Suprapubic skin (tissue), 4 donors: ENCODE measurements around the gene SENP5. TPM values are rescaled to one million over a fixed set of nuclear protein-coding genes. Genes with fewer than 3 reads are reported as not detected.

ENCODE experiments used
- DNase-seq, 2 donors: peaks; one replicate each; pipeline ENCODE4 v3.0.0-alpha.2; 2019; ENCODE audit warnings: low spot score in 2 of 2
- H3K27ac ChIP-seq: fragments of 200-600 bp; sonication (generic); one replicate; pipeline ENCODE4 v1.5.1; 2019
- H3K27me3 ChIP-seq: fragments of 200-600 bp; sonication (generic); one replicate; pipeline ENCODE4 v1.5.1; 2019
- H3K36me3 ChIP-seq: fragments of 200-600 bp; sonication (generic); one replicate; pipeline ENCODE4 v1.5.1; 2019
- H3K4me1 ChIP-seq: fragments of 200-600 bp; sonication (generic); one replicate; pipeline ENCODE4 v1.5.1; 2019
- H3K4me3 ChIP-seq: fragments of 200-600 bp; sonication (generic); one replicate; pipeline ENCODE4 v1.5.1; 2019; ENCODE audit warnings: mild to moderate bottlenecking
- H3K9me3 ChIP-seq: fragments of 200-600 bp; sonication (generic); one replicate; pipeline ENCODE4 v1.5.1; 2019
- EP300 ChIP-seq: sonication (generic); formaldehyde crosslinking; IDR thresholded peaks from one replicate; pipeline ENCODE4 v1.6.1; 2017; ENCODE audit warnings: antibody characterized with exemption
- POLR2A ChIP-seq, 2 donors: fragments of 450-650 bp; IDR thresholded peaks; one replicate each; pipeline ENCODE4 v1.6.1; 2017; ENCODE audit warnings: antibody characterized with exemption in 2 of 2, mild to moderate bottlenecking in 2 of 2, moderate library complexity in 2 of 2
- POLR2AphosphoS5 ChIP-seq, 3 donors: sonication (generic); formaldehyde crosslinking; IDR thresholded peaks; one replicate each; pipeline ENCODE4 v1.6.1; 2017; ENCODE audit warnings: antibody characterized with exemption in 3 of 3
- WGBS: methylation state at CpG from one replicate; pipeline ENCODE4 v1.1.5; 2018; 5-methylcytosine and 5-hydroxymethylcytosine counted together
- total RNA-seq, 4 donors: library from RNA; depleted of rRNA; stranded (reverse); fragments of >200 nt; gene quantifications; one replicate each; pipeline ENCODE4 v1.1.0, GENCODE V29; 2016
- TF ChIP-seq, protein P1 (sequence below), 2 donors: fragments of 200-600 bp in 1 of 2; fragments of 450-650 bp in 1 of 2; sonication (generic) in 1 of 2; IDR thresholded peaks; one replicate each; pipeline ENCODE4 v1.5.1; 2016 to 2019; ENCODE audit warnings: antibody characterized with exemption in 2 of 2, mild to moderate bottlenecking in 1 of 2, moderate library complexity in 1 of 2

The SENP5 gene
- total RNA-seq, 4 donors from 2014 or later = 34.9 to 112 (median 37.7) TPM

DNA sequence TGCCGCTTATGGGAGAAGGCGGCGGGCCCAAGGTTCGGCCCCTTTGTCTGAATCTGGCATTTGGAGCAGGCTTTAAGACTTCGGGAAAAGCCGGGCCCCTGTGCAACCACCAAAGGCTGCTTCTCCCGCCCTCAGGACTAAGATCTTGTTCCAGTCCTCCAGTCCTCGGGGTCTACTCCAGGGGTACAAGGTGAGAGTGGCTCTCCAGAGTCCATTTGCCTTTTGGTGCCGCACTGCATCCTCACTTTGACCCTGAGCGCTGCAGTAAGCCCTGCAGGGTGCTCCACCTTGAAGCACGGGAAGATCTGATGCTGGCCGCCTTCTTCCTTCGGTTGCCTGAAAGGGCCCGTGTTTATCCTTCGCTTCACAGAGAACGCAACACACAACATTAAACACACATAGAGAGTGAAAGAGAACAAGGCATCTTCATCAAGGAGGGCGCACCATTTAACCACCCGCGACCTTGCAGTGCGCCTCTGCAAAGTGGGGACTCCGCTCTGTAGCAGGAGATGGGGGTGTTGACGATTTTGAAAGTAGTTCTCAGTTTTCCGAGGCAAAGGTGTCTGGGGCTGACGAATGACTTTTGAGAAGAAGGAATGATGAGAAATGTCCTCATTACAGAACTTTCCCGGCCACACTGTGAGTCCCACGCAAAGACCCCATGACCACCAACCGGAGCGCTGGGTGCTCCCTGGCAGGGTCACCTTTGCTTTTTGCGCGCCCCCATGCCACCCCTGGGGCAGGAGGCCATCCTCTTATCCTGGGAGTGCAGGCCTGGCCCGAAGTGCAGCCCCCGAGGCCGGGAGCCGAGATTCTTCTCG is 99.9 kb downstream of the SENP5 start:
- peak in 1 of 2 donors; percentile 59 for DNase-seq
- Histone ChIP-seq H3K36me3 (peaks cover 8% of the 10 kb centered on the region), H3K9me3 (no peaks in the 10 kb centered on the region), H3K27me3 (no peaks in the 10 kb centered on the region), H3K4me3 (peak overlapping the region; percentile 95), H3K4me1 (peaks cover 15% of the 10 kb centered on the region), H3K27ac (no peak overlapping the region)
- WGBS = 95% methylated on average over 21 of the region's 35 CpGs
- TF ChIP-seq POLR2A (IDR thresholded peaks at IDR 0.05) (no peak), POLR2AphosphoS5 (IDR thresholded peaks at IDR 0.05) (no peak), EP300 (no peak)
- TF ChIP-seq, protein P1, sequence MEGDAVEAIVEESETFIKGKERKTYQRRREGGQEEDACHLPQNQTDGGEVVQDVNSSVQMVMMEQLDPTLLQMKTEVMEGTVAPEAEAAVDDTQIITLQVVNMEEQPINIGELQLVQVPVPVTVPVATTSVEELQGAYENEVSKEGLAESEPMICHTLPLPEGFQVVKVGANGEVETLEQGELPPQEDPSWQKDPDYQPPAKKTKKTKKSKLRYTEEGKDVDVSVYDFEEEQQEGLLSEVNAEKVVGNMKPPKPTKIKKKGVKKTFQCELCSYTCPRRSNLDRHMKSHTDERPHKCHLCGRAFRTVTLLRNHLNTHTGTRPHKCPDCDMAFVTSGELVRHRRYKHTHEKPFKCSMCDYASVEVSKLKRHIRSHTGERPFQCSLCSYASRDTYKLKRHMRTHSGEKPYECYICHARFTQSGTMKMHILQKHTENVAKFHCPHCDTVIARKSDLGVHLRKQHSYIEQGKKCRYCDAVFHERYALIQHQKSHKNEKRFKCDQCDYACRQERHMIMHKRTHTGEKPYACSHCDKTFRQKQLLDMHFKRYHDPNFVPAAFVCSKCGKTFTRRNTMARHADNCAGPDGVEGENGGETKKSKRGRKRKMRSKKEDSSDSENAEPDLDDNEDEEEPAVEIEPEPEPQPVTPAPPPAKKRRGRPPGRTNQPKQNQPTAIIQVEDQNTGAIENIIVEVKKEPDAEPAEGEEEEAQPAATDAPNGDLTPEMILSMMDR (IDR thresholded peaks at IDR 0.05) = no peak

DNA sequence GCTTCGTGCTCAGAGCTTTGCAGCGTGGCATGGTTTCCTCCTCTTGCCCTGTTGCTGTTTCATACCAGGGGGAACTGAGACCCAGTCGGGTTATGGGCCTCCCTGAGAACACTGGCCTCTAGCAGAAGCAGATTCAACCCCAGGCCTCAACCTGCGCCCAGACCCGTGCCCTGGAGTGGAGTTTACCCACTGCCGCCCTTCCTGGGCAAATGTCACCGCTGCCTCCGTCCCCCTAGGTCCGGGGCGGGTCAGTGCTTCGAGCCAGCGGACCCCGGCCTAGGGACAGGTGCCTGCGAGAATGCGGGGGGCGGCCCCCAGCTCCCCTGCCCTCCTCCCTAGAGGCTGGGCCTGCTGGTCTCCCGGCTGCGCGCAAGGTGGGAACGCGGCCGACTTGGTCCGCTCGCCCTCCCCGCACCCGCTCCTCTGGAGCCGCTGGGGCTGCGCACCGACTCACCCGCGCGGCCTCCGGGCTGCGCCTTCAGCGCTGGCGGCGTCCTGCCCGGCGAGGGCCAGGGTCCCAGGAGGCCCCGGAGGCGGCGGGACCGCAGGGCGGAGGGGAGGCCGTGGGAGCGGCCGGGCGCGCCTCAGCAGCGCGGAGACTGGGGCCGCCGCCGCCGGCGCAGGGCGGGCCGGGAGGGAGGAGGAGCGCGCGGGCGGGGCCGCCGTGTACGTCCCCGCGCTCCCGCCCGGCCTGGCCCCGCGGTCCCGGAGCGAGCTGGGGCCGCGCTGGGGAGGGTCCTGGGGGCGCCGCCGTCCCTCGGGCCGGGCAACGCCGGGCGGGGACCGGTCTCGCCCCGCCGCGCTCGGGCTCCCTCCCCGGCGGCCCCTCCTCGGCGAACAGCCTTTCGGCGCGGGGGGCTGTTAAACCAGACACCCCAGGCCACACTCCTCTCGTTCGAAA is 100.8 kb downstream of the SENP5 start, which contains the start of gene PIGZ:
PIGZ (minus strand) TSS at position 601 of the 901 bp plus-strand sequence. CDS start 16,802 bp downstream, outside the sequence.
- 2% methylated on average over 12 of the region's 98 CpGs for WGBS
- TF ChIP-seq, protein P1 (IDR thresholded peaks at IDR 0.05) = no peak
- TF ChIP-seq POLR2A (IDR thresholded peaks at IDR 0.05) = no peak
- no peak for TF ChIP-seq EP300
- no peak for TF ChIP-seq POLR2AphosphoS5 (IDR thresholded peaks at IDR 0.05)
- peaks cover 8% of the 10 kb centered on the region for H3K36me3 ChIP-seq
- peaks cover 15% of the 10 kb centered on the region for H3K4me1 ChIP-seq
- DNase-seq = peak in 1 of 2 donors; percentile 65
- H3K27ac ChIP-seq = peak within 1 kb of the TSS; percentile 64
- H3K27me3 ChIP-seq = no peaks in the 10 kb centered on the region
- peak within 1 kb of the TSS; percentile 95 for H3K4me3 ChIP-seq
- H3K9me3 ChIP-seq = no peaks in the 10 kb centered on the region

DNA sequence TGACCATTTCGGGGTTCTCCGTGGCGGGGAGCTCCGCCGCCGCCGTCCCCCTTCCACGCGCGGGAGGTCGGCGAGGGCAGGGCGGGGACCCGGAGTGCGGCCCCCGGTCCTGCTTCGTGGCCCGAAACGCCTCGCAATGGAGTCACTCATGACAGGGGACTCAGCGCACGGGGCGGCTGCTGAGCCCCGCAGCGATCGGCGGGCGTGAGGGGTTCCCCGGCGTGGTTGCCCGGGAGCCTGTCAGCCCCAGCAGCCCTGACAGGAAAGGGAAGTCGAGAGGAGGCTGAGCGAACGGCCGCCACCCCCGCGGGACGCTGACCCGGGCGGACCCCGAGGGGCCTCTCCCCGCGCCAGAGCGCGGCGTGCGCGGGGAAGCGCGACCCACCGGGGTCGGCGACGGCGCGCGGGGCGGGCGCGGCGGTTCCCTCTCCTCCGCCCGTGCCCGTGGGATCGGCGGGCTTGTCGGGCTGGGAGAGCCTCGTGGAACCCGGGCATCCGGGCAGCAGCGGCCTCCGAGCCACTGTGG is 101.5 kb downstream of the SENP5 start:
- Histone ChIP-seq H3K4me3 (peak overlapping the region; percentile 95), H3K4me1 (peaks cover 15% of the 10 kb centered on the region), H3K27ac (peak overlapping the region; percentile 64), H3K27me3 (no peaks in the 10 kb centered on the region), H3K9me3 (no peaks in the 10 kb centered on the region), H3K36me3 (peaks cover 8% of the 10 kb centered on the region)
- no peak for TF ChIP-seq POLR2AphosphoS5 (IDR thresholded peaks at IDR 0.05)
- TF ChIP-seq EP300 = no peak
- TF ChIP-seq, protein P1 (IDR thresholded peaks at IDR 0.05) = no peak
- TF ChIP-seq POLR2A (IDR thresholded peaks at IDR 0.05) = no peak
- 0% methylated on average over 51 of the region's 72 CpGs for WGBS
- DNase-seq = peak in 1 of 2 donors; percentile 60

DNA sequence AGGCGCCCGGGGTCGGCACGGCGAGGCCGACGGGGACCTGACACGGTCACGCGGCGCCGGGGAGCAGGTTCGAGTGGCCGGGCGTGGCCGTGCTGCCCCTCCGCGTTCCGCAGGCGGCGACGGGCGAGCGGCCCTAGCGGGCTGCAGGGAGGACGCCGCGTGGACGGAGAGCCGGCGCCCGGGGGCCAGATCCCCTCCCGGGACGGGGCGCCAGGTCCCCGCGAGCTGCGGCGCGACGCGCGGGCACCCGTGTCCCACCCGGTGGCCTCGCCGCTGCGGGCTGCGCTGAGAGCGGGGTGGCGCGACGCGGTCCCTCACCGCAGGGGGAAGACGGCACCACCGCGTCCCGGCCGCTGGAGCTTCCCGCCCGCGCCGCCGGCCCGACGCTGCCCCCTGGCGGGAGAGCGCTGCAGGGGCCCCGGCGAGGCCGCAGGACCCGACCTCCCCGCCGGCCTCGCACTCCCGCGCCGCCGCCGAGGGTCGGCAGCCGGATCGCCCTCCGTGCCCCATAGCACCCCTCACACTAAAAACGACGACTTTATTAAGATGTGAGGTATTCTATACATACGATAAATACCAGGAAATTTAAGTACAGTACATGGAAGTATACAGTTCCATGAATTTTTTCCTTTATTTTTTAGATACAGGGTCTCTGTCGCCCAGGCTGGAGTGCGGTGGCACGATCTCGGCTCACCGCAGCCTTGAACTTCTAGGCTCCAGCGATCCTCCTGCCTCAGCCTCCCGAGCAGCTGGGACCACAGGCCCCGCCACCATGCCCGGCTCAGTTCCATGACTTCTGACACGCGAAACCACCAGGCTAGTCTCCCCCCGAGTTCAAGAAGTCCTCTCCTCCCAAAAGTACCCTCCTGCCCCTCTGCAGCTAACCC is 102.2 kb downstream of the SENP5 start:
- H3K4me3 ChIP-seq = peak overlapping the region; percentile 95
- 28% methylated on average over 30 of the region's 100 CpGs for WGBS
- peak overlapping the region; percentile 64 for H3K27ac ChIP-seq
- peaks cover 8% of the 10 kb centered on the region for H3K36me3 ChIP-seq
- peak; percentile 69 to 77 for DNase-seq
- TF ChIP-seq POLR2AphosphoS5 (IDR thresholded peaks at IDR 0.05) (no peak), EP300 (no peak), POLR2A (IDR thresholded peaks at IDR 0.05) (no peak)
- TF ChIP-seq, protein P1 (IDR thresholded peaks at IDR 0.05) = peak; percentile 78 to 98
- H3K4me1 ChIP-seq = peaks cover 15% of the 10 kb centered on the region
- no peaks in the 10 kb centered on the region for H3K9me3 ChIP-seq
- no peaks in the 10 kb centered on the region for H3K27me3 ChIP-seq
